GM23248 (cell line): ENCODE measurements around the gene ACTG1. TPM values are rescaled to one million over a fixed set of nuclear protein-coding genes. Genes with fewer than 3 reads are reported as not detected.

Source experiments
- DNase-seq: peaks from one replicate; pipeline ENCODE4 v3.0.0-alpha.2; 2015
- H2AFZ ChIP-seq: fragments of 200-600 bp; sonication (generic); 2 replicates; pipeline ENCODE4 v1.6.1; 2016; ENCODE audit warnings: antibody characterized with exemption
- H3F3A ChIP-seq: fragments of 200-600 bp; sonication (generic); 2 replicates; pipeline ENCODE4 v1.6.1; 2016; ENCODE audit warnings: mild to moderate bottlenecking, antibody characterized with exemption, mixed run types; ENCODE audit not compliant: insufficient read depth
- H3K27ac ChIP-seq: fragments of 200-600 bp; sonication (generic); 2 replicates; pipeline ENCODE4 v1.5.1; 2016; ENCODE audit warnings: mild to moderate bottlenecking
- H3K27me3 ChIP-seq: fragments of 200-600 bp; sonication (generic); replicated peaks from 2 replicates; pipeline ENCODE4 v1.6.1; 2016; ENCODE audit warnings: mild to moderate bottlenecking; ENCODE audit not compliant: insufficient read depth
- H3K36me3 ChIP-seq: fragments of 200-600 bp; sonication (generic); 2 replicates; pipeline ENCODE4 v1.6.1; 2016; ENCODE audit warnings: low read depth, mild to moderate bottlenecking
- H3K4me1 ChIP-seq: fragments of 200-600 bp; sonication (generic); 2 replicates; pipeline ENCODE4 v1.6.1; 2016; ENCODE audit warnings: mild to moderate bottlenecking; ENCODE audit not compliant: insufficient read depth
- H3K4me2 ChIP-seq: fragments of 200-600 bp; sonication (generic); one replicate; pipeline ENCODE4 v1.6.1; 2016; ENCODE audit warnings: mild to moderate bottlenecking; ENCODE audit not compliant: unreplicated experiment
- H3K4me3 ChIP-seq: fragments of 200-600 bp; sonication (generic); 2 replicates; pipeline ENCODE4 v1.5.1; 2016; ENCODE audit warnings: mild to moderate bottlenecking
- H3K79me2 ChIP-seq: fragments of 200-600 bp; sonication (generic); 2 replicates; pipeline ENCODE4 v1.6.1; 2016; ENCODE audit warnings: mild to moderate bottlenecking; ENCODE audit not compliant: insufficient read depth
- H3K9ac ChIP-seq: fragments of 200-600 bp; sonication (generic); 2 replicates; pipeline ENCODE4 v1.6.1; 2016; ENCODE audit warnings: mild to moderate bottlenecking
- H3K9me2 ChIP-seq: fragments of 200-600 bp; sonication (generic); 2 replicates; pipeline ENCODE4 v1.6.1; 2016; ENCODE audit warnings: mixed run types, mild to moderate bottlenecking, moderate library complexity; ENCODE audit not compliant: insufficient read depth
- H3K9me3 ChIP-seq: fragments of 200-600 bp; sonication (generic); one replicate; pipeline ENCODE4 v1.6.1; 2017; ENCODE audit warnings: low read depth
- H4K20me1 ChIP-seq: fragments of 200-600 bp; sonication (generic); 2 replicates; pipeline ENCODE4 v1.6.0; 2016; ENCODE audit not compliant: insufficient read depth
- EZH2 ChIP-seq: fragments of 200-600 bp; sonication (generic); IDR thresholded peaks from 2 replicates; pipeline ENCODE4 v1.6.1; 2018; ENCODE audit warnings: antibody characterized with exemption, mild to moderate bottlenecking; ENCODE audit not compliant: insufficient read depth, poor library complexity, severe bottlenecking
- EZH2phosphoT487 ChIP-seq: fragments of 200-600 bp; sonication (generic); IDR thresholded peaks from 2 replicates; pipeline ENCODE4 v1.6.1; 2018; ENCODE audit warnings: antibody characterized with exemption, moderate library complexity, mild to moderate bottlenecking, low read depth; ENCODE audit not compliant: insufficient read depth
- WGBS, 2 experiments: methylation state at CpG; one replicate each; pipeline ENCODE4 v1.1.6; 2015 to 2017; ENCODE audit warnings: low lambda C conversion rate in 2 of 2, low coverage in 1 of 2; ENCODE audit errors: missing lambda C conversion rate in 2 of 2; 5-methylcytosine and 5-hydroxymethylcytosine counted together
- in situ Hi-C: fragments of 300-500 bp; cut with MboI; formaldehyde crosslinking; loops from 2 replicates; pipeline ENCODE4 v1.15.0; 2020
- polyA plus RNA-seq: library from polyadenylated mRNA; unstranded; fragments of >200 nt; fragmentation: Nextera tagmentation; extraction: Ambion mirVana; gene quantifications from 2 replicates; pipeline ENCODE4 v1.2.1, GENCODE V29; 2016
- total RNA-seq: library from RNA; depleted of rRNA; stranded (reverse); fragments of >200 nt; shearing (Covaris generic); gene quantifications from 2 replicates; pipeline ENCODE4 v1.2.3, GENCODE V29; 2014

The ACTG1 gene
- total and polyA plus RNA-seq, 2 experiments from 2014 or later = 3,778 to 9,349 TPM

DNA sequence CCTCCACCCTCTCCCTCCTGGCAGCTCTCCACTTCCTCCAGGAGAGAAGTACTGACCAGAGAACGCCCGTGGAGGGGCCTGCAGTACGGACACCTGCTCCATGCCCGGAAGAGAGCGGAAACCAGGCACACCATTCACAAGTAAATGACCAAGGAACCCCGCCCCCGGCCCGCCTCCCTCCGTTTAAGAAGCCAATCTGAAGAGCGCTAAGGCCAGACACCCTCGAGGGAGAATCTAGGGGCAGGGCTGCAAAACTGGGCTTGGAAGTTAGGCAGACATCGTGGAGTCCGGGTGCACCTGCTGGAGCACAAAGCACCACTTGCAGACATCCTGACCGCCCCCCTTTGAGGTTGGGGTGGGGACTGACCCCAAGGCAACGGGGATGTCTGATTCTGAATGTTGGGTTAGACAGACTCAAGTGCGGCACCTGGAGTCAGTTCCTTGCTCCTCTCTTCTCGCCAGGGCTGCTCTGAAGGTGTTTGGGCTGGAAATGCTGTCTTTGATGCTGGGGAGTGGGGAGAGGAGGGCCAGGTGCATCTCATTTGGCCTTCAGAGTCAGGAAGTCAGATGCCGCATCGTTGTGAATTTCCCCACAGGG is 40.5 kb upstream of the ACTG1 start:
- peak overlapping the region; percentile 75 for H2AFZ ChIP-seq
- peaks cover 22% of the 10 kb centered on the region for H3K4me1 ChIP-seq
- WGBS, 2 experiments = 6 to 8% methylated on average over 18 of the region's 19 CpGs
- H3K79me2 ChIP-seq = peaks cover 27% of the 10 kb centered on the region
- H3K4me3 ChIP-seq = peak overlapping the region; percentile 90
- no peaks in the 10 kb centered on the region for H3K9me3 ChIP-seq
- H3K4me2 ChIP-seq = peak overlapping the region; percentile 95
- no peaks in the 10 kb centered on the region for H3K36me3 ChIP-seq
- DNase-seq = peak; percentile 86
- H3K27ac ChIP-seq = peak overlapping the region; percentile 73
- H3K9me2 ChIP-seq = no peaks in the 10 kb centered on the region
- TF ChIP-seq EZH2phosphoT487 (no peak), EZH2 (no peak)
- peaks cover 21% of the 10 kb centered on the region; the same call in 1 of the 2 replicates for H3F3A ChIP-seq
- H3K27me3 ChIP-seq = no peaks in the 10 kb centered on the region
- H3K9ac ChIP-seq = peak overlapping the region; percentile 78
- in situ Hi-C loops = no loop called here
- H4K20me1 ChIP-seq = no peaks in the 10 kb centered on the region

DNA sequence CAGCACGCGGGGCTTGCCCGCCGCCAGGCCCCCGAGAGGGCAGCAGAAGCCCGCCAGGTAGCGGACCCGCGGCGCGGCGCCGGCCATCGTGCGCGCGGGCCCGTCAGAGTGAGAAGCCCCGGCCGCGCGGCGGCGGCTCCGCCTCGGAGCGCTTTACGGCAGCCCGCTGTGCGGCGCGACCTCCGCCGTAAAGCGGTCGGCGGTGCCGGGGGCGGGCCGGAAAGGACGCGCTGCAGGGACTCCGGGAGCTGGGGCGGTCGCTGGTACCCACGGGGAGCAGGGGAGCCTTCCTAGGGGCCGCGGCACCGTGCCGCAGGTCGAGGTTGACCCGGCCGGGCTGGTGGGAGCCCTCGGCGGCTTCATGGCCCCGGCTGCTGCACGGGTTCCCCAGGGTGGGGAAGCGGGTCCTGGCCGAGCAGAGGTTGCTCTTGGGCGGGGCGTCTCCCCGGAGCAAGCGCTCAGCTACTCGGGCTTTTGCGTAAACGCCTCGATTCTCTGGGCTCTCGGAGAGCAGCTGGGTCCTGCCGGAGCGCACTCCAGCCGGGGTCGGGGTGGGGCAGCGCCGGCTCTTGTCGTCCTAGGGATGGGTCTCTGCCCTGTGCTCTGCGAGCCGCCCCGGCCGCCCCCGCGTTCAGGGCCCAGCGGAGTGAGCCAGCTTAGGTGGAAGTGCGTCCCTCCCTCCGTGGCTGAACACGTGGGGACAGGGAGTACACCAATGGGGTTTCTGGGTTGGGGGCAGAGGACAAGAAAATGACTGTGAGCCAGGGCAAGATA is 39.8 kb upstream of the ACTG1 start, which contains the start of gene FAAP100:
TSS of gene FAAP100 (minus strand) at position 110 of the 774 bp plus-strand sequence. CDS start at position 87, 23 bp downstream.
- Histone ChIP-seq H2AFZ (peak within 1 kb of the TSS; percentile 75), H3K27ac (peak within 1 kb of the TSS; percentile 73), H3F3A (peaks cover 21% of the 10 kb centered on the region; the same call in 1 of the 2 replicates), H3K36me3 (no peaks in the 10 kb centered on the region), H3K9me2 (no peaks in the 10 kb centered on the region), H3K4me3 (peak within 1 kb of the TSS; percentile 90), H4K20me1 (no peaks in the 10 kb centered on the region), H3K9me3 (no peaks in the 10 kb centered on the region), H3K79me2 (peaks cover 27% of the 10 kb centered on the region), H3K27me3 (no peaks in the 10 kb centered on the region), H3K4me1 (peaks cover 22% of the 10 kb centered on the region), H3K9ac (peak within 1 kb of the TSS; percentile 78), H3K4me2 (peak within 1 kb of the TSS; percentile 95)
- TF ChIP-seq EZH2phosphoT487 = no peak
- no peak for TF ChIP-seq EZH2
- 1% methylated on average over 75 of the region's 85 CpGs for WGBS, 2 experiments
- in situ Hi-C loops = no loop called here
- DNase-seq = peak; percentile 94

DNA sequence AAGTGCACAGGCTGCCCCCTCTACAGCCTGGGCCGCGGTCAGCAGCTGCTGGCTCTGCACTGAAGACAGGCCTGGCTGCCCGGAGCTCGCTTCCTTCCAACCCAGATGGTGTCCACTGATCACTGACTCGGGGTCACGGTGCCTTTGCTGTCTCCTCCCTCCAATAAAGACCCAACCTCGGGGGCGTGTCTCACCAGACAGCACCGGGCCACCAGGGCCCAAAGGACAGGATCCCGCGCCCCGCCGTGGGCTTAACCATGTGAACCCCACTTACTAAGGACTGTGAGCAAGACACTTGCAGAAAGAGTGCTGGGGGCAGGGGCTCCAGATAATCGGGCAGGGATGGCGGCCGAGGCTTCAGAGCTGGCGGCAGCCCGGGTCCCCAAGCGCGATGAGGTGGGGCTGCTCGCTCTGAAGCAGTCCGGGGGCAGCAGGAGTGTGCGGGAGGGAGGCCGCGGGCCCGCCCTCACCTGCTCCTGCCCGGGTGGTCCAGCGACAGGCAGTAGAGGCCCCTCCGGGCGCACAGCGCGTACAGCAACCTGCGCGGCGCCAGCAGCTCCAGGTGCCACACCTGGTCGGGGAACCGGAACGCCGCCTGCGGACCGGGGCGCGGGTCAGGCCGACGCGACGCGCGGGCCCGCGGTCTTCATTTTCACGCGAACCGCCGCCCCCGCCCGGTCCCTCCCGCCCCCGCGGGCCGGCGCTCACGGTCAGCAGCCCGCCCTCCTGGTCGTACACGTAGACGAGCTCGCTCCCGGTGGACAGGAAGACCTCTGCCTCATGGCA is 39.1 kb upstream of the ACTG1 start:
- no peaks in the 10 kb centered on the region for H3K36me3 ChIP-seq
- no peak for TF ChIP-seq EZH2
- peak overlapping the region; percentile 90 for H3K4me3 ChIP-seq
- peaks cover 15% of the 10 kb centered on the region; the same call in 1 of the 2 replicates for H3F3A ChIP-seq
- H2AFZ ChIP-seq = peak overlapping the region; percentile 75
- H3K4me2 ChIP-seq = peak overlapping the region; percentile 84
- no peaks in the 10 kb centered on the region for H3K27me3 ChIP-seq
- H3K27ac ChIP-seq = peak overlapping the region; percentile 30; the same call in 1 of the 2 replicates
- DNase-seq = peak; percentile 55
- WGBS, 2 experiments = 1% methylated on average over 39 to 46 of the region's 69 CpGs
- peaks cover 22% of the 10 kb centered on the region for H3K4me1 ChIP-seq
- in situ Hi-C loops = no loop called here
- H4K20me1 ChIP-seq = no peaks in the 10 kb centered on the region
- peak overlapping the region; percentile 78 for H3K9ac ChIP-seq
- H3K9me2 ChIP-seq = no peaks in the 10 kb centered on the region
- peaks cover 27% of the 10 kb centered on the region for H3K79me2 ChIP-seq
- H3K9me3 ChIP-seq = no peaks in the 10 kb centered on the region

DNA sequence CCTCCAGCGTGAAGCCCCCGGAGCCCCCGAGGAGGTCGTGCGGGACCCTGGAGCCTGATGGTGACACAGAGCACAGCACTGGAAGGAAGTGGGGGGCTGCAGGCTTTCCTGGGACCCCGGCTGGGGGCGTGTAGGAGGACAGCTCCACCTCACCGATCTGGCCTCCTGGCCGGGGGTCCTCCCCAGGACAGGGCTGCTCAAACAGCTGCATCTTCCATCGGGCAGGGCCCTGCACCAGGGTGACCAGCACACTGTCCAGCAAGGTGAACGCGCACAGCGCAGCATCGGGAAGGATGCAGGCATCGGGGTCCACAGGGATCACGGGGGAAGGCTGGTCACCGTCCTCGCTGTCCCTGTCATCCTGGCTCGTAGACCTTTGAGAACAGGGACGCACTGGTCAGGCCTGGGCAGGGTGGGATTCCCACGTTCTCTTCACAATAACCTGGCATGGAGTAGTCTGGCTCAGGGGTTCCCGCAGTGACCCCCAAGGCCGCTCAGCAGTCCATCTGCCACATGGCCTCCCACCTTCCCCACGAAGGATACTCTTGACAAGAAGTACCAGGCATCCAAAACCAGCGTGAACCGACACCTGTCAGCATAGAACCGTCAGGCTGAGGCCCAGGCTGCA is 38.3 kb upstream of the ACTG1 start:
- Histone ChIP-seq H3K4me3 (peak overlapping the region; percentile 90), H3K79me2 (peaks cover 27% of the 10 kb centered on the region), H3K36me3 (no peaks in the 10 kb centered on the region), H2AFZ (0 out of 2 replicates have a peak overlapping the region, but pooled peaks have one; percentile 75), H3K9me3 (no peaks in the 10 kb centered on the region), H3K27ac (no peak overlapping the region), H3K4me2 (peak overlapping the region; percentile 84), H4K20me1 (no peaks in the 10 kb centered on the region), H3K9me2 (no peaks in the 10 kb centered on the region), H3K4me1 (peaks cover 15% of the 10 kb centered on the region), H3K9ac (peak overlapping the region; percentile 78), H3K27me3 (no peaks in the 10 kb centered on the region), H3F3A (peaks cover 10% of the 10 kb centered on the region; the same call in 1 of the 2 replicates)
- in situ Hi-C loops = no loop called here
- 72 to 73% methylated on average over 26 to 27 of the region's 27 CpGs for WGBS, 2 experiments
- DNase-seq = no peak
- TF ChIP-seq EZH2 (no peak), EZH2phosphoT487 (no peak)
